ENCODE data around the gene NRDE2. TPM values are rescaled to one million over a fixed set of nuclear protein-coding genes. Genes with fewer than 3 reads are reported as not detected.
A peak's percentile ranks its signal among the peaks of the same experiment; 100 is the strongest.

The NRDE2 gene
- total RNA-seq, 1 donor from 2014 or later: 22.9 TPM

DNA sequence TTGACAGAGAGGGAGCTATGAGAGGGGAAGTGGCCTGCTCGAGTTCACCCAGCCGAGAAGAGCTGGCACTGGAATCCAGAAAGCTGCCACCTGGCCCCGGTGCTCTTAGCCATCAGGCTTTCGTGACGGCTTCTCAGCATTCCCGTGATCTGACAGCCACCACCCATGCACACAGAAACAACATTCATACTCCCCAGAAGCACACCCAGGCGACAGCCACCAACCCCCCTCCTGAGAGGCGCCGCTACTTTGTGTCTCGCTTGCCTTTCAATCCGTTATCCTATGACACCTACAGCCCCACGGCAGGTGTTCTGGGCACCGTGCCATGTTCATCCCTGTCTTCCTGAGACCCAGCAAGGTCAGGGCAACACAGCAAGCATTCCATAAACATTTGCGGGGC is 44.0 kb downstream of the NRDE2 start:
- no peak for DNase-seq (ENCODE audit: low spot score)
- no peak overlapping the region for H3K4me3 Mint-ChIP-seq
- H3K27me3 Mint-ChIP-seq (ENCODE audit: insufficient read depth): no peaks in the 10 kb centered on the region
- intact Hi-C loops (cut with micrococcal nuclease): no loop called here
- peaks cover 23% of the 10 kb centered on the region for H3K36me3 Mint-ChIP-seq (ENCODE audit: low read depth)
- no peaks in the 10 kb centered on the region for H3K9me3 Mint-ChIP-seq
- no peak overlapping the region for H3K27ac Mint-ChIP-seq
- H3K4me1 Mint-ChIP-seq (ENCODE audit: low read depth): no peaks in the 10 kb centered on the region

DNA sequence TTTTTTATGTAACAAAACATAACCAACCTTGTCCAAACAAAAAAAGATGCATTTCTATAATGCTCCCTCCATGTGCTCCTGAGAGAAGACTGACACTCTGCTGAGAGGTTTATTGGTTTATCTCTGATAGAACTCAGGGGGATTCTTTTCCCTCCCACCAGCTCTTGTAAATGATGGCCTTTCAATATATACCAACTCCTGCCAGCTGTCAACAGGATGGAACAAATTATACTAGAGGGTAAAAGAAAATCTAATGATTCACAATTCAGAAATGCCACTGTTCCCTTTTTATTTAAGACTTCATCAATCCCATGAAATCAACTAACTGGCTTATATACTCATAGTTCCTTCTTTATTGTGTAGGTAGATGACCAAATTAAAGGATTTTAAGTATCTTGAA is 50.0 kb downstream of the NRDE2 start:
- Mint-ChIP-seq H3K27me3 (ENCODE audit: insufficient read depth) (no peaks in the 10 kb centered on the region), H3K36me3 (ENCODE audit: low read depth) (peaks cover 13% of the 10 kb centered on the region), H3K27ac (no peak overlapping the region), H3K4me1 (ENCODE audit: low read depth) (peaks cover 2% of the 10 kb centered on the region), H3K9me3 (no peaks in the 10 kb centered on the region), H3K4me3 (no peak overlapping the region)
- intact Hi-C loops (cut with micrococcal nuclease): no loop called here
- no peak for DNase-seq (ENCODE audit: low spot score)

DNA sequence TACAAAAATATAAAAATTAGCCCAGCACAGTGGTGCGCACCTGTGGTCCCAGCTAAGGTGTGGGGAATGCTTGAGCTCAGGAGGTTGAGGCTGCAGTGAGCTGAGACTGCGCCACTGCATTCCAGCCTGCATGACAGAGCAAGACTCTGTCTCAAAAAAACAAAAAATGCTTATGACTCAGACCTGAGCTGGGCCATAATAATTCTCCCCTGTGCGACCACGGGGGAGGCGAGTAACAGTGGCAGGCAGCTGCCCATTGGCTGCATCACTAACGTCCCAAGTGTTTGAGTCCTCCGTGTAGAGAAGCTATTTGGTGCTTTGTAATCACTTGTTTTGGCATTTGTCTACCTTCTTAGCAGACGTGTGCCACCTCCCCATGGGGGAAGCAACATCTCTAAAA is 50.5 kb downstream of the NRDE2 start:
- H3K27me3 Mint-ChIP-seq (ENCODE audit: insufficient read depth): no peaks in the 10 kb centered on the region
- no peak for DNase-seq (ENCODE audit: low spot score)
- no peaks in the 10 kb centered on the region for H3K9me3 Mint-ChIP-seq
- no peak overlapping the region for H3K27ac Mint-ChIP-seq
- H3K4me3 Mint-ChIP-seq: no peak overlapping the region
- peaks cover 7% of the 10 kb centered on the region for H3K4me1 Mint-ChIP-seq (ENCODE audit: low read depth)
- peaks cover 13% of the 10 kb centered on the region for H3K36me3 Mint-ChIP-seq (ENCODE audit: low read depth)
- intact Hi-C loops (cut with micrococcal nuclease): no loop called here

DNA sequence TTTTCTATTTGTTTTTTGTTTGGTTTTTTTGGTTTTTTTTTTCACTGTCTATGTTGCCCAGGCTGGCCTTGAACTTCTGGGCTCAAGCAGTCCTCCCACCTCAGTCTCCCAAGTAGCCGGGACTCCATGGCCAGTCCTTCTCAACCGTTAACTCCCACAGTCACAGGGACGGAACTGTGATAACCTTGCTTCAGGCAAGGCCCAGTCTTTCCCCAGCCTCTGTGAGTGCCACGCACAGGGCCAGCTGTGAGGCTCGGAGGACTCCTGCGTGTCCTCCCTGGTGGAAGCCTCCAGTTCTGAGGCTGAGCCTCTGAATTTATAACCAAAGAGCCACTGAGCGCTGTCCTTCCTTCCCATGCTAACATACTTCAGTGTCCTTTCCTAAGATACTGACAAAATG is 51.6 kb downstream of the NRDE2 start:
- Mint-ChIP-seq H3K27ac (no peak overlapping the region), H3K9me3 (no peaks in the 10 kb centered on the region), H3K4me1 (ENCODE audit: low read depth) (peaks cover 14% of the 10 kb centered on the region), H3K27me3 (ENCODE audit: insufficient read depth) (no peaks in the 10 kb centered on the region), H3K4me3 (no peak overlapping the region), H3K36me3 (ENCODE audit: low read depth) (peaks cover 10% of the 10 kb centered on the region)
- intact Hi-C loops (cut with micrococcal nuclease): no loop called here
- no peak for DNase-seq (ENCODE audit: low spot score)

DNA sequence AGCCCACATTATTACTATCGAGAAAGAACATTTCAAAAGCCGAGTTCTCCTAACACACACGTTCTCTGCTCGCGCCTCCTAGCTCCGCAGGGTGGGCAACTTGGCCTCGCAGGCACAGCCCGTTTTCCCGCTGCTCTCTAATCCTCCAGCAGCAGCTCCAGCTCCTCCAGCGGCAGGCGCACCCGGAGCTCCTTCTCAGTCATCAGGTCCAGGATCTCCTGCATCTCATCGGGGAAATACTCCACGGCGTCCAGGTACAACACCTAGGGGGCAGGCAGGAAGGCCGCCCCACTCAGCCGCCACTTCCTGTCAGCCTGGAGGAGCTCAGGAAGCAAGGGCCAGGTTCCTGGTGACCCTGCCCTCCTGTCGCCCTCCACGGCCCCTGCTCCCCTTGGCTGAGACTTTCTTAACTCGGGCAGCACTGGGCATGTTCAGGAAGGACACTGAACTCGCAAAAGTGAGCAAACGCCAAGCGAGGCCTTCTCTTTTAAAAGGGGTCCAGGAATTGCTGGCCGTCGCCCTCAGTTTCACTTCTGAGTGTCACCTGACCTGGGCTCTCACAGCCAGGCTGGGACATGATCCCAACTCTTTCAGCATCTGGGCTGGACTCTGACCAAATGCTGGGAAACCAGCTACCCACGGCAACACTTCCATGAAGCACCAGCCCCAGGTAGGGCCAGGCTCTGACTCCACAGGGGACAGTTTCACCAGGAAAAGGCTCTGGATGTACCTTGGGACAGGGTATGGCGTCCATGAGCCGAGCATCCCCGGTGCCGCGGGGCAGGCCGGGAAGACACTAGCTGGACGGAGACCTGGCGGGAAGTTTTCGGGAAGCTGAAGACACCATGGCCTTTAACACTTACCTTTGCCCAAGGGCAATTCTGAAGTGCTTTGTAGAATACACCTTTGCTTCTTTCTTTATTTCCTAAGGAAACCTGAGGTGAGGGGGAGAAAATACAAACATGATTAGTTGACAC is 53.3 kb downstream of the NRDE2 start:
- no peak for DNase-seq (ENCODE audit: low spot score)
- no peaks in the 10 kb centered on the region for H3K27me3 Mint-ChIP-seq (ENCODE audit: insufficient read depth)
- H3K36me3 Mint-ChIP-seq (ENCODE audit: low read depth): peaks cover 18% of the 10 kb centered on the region
- H3K4me3 Mint-ChIP-seq: no peak overlapping the region
- H3K9me3 Mint-ChIP-seq: no peaks in the 10 kb centered on the region
- peaks cover 27% of the 10 kb centered on the region for H3K4me1 Mint-ChIP-seq (ENCODE audit: low read depth)
- H3K27ac Mint-ChIP-seq: no peak overlapping the region
- intact Hi-C loops (cut with micrococcal nuclease): no loop called here

DNA sequence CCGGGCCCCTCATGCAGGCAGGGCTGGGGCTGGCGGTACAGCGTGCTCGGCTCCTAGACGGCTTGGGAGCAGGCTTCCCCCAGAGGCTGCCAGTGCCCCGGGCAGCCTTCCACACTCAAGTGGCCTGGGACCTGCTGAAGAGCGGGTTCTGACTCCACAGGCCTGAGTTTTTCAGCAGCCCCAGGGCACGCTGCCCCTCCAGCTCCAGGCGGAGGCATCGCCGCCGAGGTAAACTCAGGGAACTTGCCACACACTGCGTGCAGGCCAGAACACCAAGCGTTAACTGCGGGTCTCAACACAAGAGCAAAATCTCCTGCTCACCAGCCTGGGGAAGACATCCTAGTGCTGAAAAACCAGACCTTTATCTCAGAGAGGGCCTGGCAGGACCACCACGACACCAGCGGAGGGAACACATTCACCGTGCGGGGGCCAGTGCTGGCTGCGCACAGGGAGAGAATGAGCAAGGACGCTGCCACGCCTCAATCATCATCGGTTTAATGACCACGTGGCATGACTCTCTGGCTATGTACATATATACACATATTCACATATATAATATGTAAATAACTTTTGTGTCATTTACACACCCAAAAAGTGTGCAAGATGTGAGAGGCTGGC is 54.1 kb downstream of the NRDE2 start:
- DNase-seq (ENCODE audit: low spot score): no peak
- H3K27me3 Mint-ChIP-seq (ENCODE audit: insufficient read depth): no peaks in the 10 kb centered on the region
- intact Hi-C loops (cut with micrococcal nuclease): no loop called here
- H3K4me1 Mint-ChIP-seq (ENCODE audit: low read depth): peaks cover 27% of the 10 kb centered on the region
- peaks cover 19% of the 10 kb centered on the region for H3K36me3 Mint-ChIP-seq (ENCODE audit: low read depth)
- no peaks in the 10 kb centered on the region for H3K9me3 Mint-ChIP-seq
- no peak overlapping the region for H3K4me3 Mint-ChIP-seq
- no peak overlapping the region for H3K27ac Mint-ChIP-seq

DNA sequence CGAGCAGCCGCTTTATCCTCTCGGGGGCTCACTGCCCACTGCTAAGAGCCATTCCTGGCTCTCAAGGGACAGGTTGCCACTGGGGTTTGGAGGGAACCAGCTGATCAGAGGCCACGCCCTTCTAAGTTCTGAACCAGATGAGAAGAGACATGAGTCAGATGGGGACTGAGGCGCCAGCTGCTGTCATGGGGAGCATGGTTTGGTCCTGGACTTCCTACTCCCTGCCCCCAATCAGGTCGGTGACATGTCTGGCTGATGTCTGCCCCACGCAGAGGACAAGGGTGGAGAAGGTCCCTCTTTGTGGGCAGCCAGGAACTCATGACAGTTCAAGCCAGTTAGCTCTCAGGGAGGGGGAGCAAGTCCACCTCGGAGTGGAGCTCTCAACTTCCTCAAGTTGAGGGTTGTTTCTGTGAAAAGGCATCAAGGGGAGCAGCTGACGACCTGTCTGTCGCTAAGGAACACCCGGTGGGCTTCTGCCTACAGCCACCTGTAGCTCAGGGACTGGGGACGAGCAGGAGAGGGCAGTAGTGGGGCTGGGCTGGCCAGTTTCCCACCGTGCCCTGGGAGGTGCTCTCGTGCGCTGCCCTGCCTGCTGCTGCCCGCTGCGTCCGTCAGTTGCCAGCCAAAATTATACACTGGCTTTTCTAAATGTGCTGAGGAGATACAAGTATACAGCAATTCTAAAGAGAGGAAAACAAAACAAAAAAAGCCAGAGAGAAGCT is 54.9 kb downstream of the NRDE2 start:
- Mint-ChIP-seq H3K4me3 (no peak overlapping the region), H3K36me3 (ENCODE audit: low read depth) (peaks cover 19% of the 10 kb centered on the region)
- intact Hi-C loops (cut with micrococcal nuclease): no loop called here

DNA sequence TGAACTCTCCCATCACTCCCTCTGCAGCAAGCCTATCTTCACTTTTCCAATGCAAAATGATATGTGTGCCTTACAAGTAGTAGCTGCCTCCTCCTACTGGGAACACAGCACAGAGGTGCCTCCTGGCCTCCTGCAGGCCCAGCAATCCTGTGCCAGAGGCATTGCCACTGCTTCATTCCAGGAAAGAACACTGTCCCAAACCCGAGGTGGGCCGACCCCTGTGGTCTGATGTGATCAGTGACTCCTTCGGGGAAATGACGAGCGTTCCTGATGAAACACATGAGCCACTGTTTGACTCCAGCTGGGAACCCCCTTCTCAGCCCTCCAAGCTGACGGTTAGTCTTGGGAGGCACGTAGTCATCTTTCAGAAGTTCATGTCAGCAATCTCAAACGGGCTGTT is 55.9 kb downstream of the NRDE2 start:
- intact Hi-C loops (cut with micrococcal nuclease): loop anchor here (2.0 kb wide), 1 partner anchor 19 kb away; the partner anchor contains the start of gene PSMC1
- Mint-ChIP-seq H3K27me3 (ENCODE audit: insufficient read depth) (no peaks in the 10 kb centered on the region), H3K27ac (peak overlapping the region; percentile 79), H3K36me3 (ENCODE audit: low read depth) (peaks cover 23% of the 10 kb centered on the region), H3K4me1 (ENCODE audit: low read depth) (peaks cover 27% of the 10 kb centered on the region), H3K9me3 (no peaks in the 10 kb centered on the region), H3K4me3 (peak overlapping the region; percentile 49)
- no peak for DNase-seq (ENCODE audit: low spot score)

More for the DNA sequence above, 54.9 kb downstream of the NRDE2 start:
- no peak overlapping the region for H3K27ac Mint-ChIP-seq
- H3K27me3 Mint-ChIP-seq (ENCODE audit: insufficient read depth): no peaks in the 10 kb centered on the region
- DNase-seq (ENCODE audit: low spot score): no peak
- H3K4me1 Mint-ChIP-seq (ENCODE audit: low read depth): peaks cover 27% of the 10 kb centered on the region
- no peaks in the 10 kb centered on the region for H3K9me3 Mint-ChIP-seq

DNA sequence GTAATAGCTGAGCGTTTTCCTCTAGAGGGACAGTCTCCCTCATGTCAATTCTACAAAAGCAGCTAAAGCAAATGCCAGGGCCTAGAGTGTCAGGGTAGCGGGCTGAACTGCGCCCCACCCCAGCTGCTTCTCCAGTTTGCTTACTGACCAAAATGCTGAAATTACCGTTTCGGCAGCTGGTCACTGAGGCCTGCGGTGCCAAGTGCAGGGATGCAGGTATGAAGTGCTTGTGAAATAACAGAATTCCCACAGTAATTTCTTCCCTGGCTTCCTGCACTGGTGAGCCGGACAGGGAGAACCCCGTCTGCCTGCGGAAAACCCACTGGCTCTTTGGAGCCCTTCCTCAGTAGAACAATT is 56.3 kb downstream of the NRDE2 start:
- DNase-seq (ENCODE audit: low spot score): no peak
- peak overlapping the region; percentile 22 for H3K4me3 Mint-ChIP-seq
- H3K27me3 Mint-ChIP-seq (ENCODE audit: insufficient read depth): no peaks in the 10 kb centered on the region
- peak overlapping the region; percentile 79 for H3K27ac Mint-ChIP-seq
- H3K9me3 Mint-ChIP-seq: no peaks in the 10 kb centered on the region
- intact Hi-C loops (cut with micrococcal nuclease): loop anchor here (2.0 kb wide), 1 partner anchor 19 kb away; the partner anchor contains the start of gene PSMC1
- peaks cover 23% of the 10 kb centered on the region for H3K36me3 Mint-ChIP-seq (ENCODE audit: low read depth)
- peaks cover 27% of the 10 kb centered on the region for H3K4me1 Mint-ChIP-seq (ENCODE audit: low read depth)

DNA sequence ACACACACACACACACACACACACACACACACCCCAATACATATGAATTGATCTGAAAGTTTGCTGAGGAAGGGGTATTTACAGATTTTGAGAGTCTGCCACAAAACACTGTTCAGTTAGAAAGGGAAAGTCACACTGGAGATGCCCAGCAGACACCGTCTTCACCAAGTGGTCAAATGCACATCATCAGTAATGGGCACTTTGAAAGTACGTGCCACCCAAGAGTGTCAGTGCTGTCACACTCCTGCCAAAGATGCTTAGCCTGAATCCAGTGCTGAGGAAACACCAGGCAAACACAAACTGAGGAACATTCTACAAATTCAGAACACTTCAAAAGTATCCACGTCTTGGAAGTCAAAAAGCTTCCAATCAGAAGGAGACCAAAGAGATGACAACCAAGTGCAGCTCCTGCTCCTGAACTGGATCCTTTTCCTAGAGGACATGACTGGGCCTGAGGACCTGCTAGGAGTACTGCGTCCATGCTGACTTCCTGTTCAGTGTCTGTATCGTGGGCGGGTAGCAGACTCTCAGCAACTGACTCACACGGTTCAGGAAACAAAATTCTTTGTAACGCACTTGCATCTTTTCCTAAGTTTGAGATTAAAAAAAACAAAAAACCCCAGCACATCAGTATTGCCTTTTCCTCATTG is 56.8 kb downstream of the NRDE2 start:
- H3K4me1 Mint-ChIP-seq (ENCODE audit: low read depth): peaks cover 27% of the 10 kb centered on the region
- peaks cover 25% of the 10 kb centered on the region for H3K36me3 Mint-ChIP-seq (ENCODE audit: low read depth)
- H3K9me3 Mint-ChIP-seq: no peaks in the 10 kb centered on the region
- no peaks in the 10 kb centered on the region for H3K27me3 Mint-ChIP-seq (ENCODE audit: insufficient read depth)
- DNase-seq (ENCODE audit: low spot score): no peak
- H3K4me3 Mint-ChIP-seq: peak overlapping the region; percentile 22
- peak overlapping the region; percentile 79 for H3K27ac Mint-ChIP-seq
- intact Hi-C loops (cut with micrococcal nuclease): loop anchor here (2.0 kb wide), 1 partner anchor 18 kb away; the partner anchor contains the start of gene PSMC1

DNA sequence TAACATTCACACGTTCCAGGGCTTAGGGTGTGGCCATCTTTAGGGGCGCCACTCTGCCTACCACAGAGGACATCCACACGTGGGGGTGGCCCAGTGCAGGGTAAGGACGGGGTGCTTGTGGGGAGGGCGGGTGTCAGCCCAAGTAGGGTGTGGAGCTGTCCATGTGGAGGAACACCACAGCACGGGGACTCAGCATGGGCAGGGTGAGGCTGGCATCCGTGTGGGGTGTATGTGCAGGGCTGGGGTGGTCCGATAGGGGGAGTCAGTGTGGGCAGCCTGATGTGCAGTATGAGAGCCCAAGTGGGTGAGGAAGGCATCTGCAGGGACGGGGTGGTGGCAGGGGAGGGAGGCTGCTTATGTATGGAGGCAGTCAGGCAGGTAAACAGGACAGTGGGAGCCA is 57.7 kb downstream of the NRDE2 start:
- Mint-ChIP-seq H3K9me3 (no peaks in the 10 kb centered on the region), H3K4me1 (ENCODE audit: low read depth) (peaks cover 27% of the 10 kb centered on the region), H3K4me3 (no peak overlapping the region), H3K27ac (peak overlapping the region; percentile 55), H3K27me3 (ENCODE audit: insufficient read depth) (no peaks in the 10 kb centered on the region), H3K36me3 (ENCODE audit: low read depth) (peaks cover 33% of the 10 kb centered on the region)
- no peak for DNase-seq (ENCODE audit: low spot score)
- intact Hi-C loops (cut with micrococcal nuclease): loop anchor here (2.0 kb wide), 1 partner anchor 17 kb away; the partner anchor contains the start of gene PSMC1

DNA sequence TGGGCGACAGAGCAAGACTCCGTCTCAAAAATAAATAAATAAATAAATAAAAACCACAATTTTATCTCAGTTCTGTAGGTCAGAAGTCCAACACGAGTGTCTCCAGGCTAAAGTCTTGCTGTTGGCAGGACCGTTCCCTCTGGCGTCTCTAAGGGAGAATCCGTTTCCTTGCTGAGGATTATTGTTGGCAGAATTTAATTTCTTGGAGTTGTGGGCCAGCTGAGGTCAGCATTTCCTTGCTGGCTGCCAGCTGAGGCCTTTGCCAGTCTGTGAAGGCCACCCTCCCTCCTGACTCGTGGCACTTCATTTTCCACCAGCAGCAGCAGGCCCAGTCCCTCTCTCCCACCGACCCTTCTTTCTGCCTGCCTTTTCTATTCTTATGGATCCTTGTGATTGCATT is 58.2 kb downstream of the NRDE2 start:
- no peak for DNase-seq (ENCODE audit: low spot score)
- peaks cover 27% of the 10 kb centered on the region for H3K4me1 Mint-ChIP-seq (ENCODE audit: low read depth)
- intact Hi-C loops (cut with micrococcal nuclease): no loop called here
- H3K4me3 Mint-ChIP-seq: no peak overlapping the region
- H3K27ac Mint-ChIP-seq: peak overlapping the region; percentile 55
- H3K27me3 Mint-ChIP-seq (ENCODE audit: insufficient read depth): no peaks in the 10 kb centered on the region
- H3K36me3 Mint-ChIP-seq (ENCODE audit: low read depth): peaks cover 38% of the 10 kb centered on the region
- H3K9me3 Mint-ChIP-seq: no peaks in the 10 kb centered on the region
